SH-SY5Y (cell line): ENCODE measurements around the gene SHFL.

ENCODE experiments used
- GATA2 ChIP-seq: IDR thresholded peaks from 2 replicates; pipeline ENCODE4 v1.6.1; 2011; ENCODE audit warnings: mild to moderate bottlenecking, low read depth, low read length
- GATA3 ChIP-seq: IDR thresholded peaks from 2 replicates; pipeline ENCODE4 v1.6.1; 2011; ENCODE audit warnings: low read depth, mild to moderate bottlenecking, low read length, moderate library complexity

DNA sequence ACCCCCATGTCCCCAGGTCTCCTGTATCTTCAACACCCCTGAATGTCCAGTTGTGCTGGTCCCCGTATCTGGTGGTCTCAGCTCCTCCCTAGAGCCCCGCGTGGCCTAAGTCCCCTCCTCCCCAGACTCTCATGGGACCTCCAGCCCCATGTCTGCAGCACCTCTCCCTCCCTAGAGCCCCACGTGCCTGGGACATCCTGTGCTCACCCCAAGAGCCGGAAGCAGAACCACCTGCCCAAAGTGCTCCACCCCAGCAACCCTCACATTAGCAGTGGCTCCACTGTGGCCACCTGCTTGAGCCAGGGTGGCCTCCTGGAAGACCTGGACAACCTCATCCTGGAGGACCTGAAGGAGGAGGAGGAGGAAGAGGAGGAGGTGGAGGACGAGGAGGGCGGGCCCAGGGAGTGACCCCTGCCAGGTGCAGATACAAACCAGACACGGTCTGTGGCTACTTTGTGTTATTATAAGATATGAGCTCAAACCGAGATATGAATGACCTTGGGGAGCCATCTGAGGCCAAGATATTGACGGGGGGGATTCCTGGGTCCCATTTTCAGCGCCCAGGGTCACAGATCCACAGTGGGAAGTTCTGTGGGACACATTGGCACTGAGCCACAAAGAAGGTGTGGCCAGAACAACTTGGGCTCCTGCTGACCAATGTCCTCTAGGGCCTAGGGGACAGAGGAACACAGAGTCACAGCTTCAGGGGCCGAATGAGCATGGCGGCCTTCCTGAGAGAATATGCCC, 6.0 kb downstream of the SHFL start:
- no peak for TF ChIP-seq GATA2
- TF ChIP-seq GATA3: no peak
